GM12875 (cell line): ENCODE results near the gene EVPLL.
"Not testable (repeated sequence)": the region's sequence is repeated elsewhere in the genome, so short reads cannot be mapped to it uniquely, and the experiment has no call there.

Source experiments
- H3K4me3 ChIP-seq: one replicate; pipeline ENCODE4 v1.5.1; 2011; ENCODE audit warnings: low read depth, low read length, control low read depth
- CTCF ChIP-seq: IDR thresholded peaks from 2 replicates; pipeline ENCODE4 v1.5.1; 2011; ENCODE audit warnings: low read depth, mild to moderate bottlenecking, control low read depth, inconsistent platforms, low read length, moderate library complexity, borderline replicate concordance; ENCODE audit not compliant: insufficient read depth

The EVPLL gene

DNA sequence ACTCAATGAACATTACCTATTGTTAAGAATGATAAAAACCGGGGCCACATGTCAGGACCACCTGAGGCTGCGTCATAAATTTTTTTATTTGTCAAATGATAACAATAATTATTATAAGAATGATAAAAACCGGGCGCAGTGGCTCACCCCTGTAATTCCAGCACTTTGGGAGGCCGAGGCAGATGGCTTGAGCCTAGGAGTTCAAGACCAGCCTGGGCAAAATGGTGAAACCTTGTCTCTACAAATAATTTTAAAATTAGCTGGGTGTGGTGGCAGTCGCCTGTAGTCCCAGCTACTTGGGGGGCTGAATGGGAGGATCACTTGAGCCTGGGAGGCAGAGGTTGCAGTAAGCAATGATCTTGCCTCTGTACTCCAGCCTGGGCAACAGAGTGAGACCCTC is 13.4 kb upstream of the EVPLL start:
- H3K4me3 ChIP-seq = no peak overlapping the region
- TF ChIP-seq CTCF = no peak

GRCh38 chr17:18368946-18369345 is 8.6 kb upstream of the EVPLL start:
- no peak for TF ChIP-seq CTCF

GRCh38 chr17:18370761-18371160 is 6.8 kb upstream of the EVPLL start:
- TF ChIP-seq CTCF = no peak
- H3K4me3 ChIP-seq = no peak overlapping the region

More at GRCh38 chr17:18368946-18369345, 8.6 kb upstream of the EVPLL start:
- no peak overlapping the region for H3K4me3 ChIP-seq

DNA sequence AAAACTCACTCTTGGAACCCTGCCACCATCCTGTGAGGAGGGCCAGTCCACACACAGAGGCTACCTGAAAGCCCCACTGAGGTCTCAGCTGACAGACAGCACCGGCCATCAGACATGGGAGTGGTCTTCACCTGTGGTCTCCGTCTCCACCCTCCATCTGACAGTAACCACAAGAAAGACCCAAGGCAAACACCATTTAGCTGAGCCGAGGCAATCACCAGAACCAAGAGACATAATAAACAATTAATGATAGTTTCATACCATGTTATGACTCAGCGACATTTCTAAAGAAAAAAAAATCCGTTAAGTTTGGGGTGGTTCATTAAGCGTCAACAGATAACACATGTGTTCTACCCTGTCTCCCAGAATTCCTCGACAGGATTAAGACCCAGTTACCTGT is 6.1 kb upstream of the EVPLL start:
- no peak for TF ChIP-seq CTCF
- H3K4me3 ChIP-seq = no peak overlapping the region

- H3K4me3 ChIP-seq = not testable (repeated sequence)
Observed at GRCh38 chr17:18373181-18373580, 4.4 kb upstream of the EVPLL start.

GRCh38 chr17:18374216-18374615 is 3.4 kb upstream of the EVPLL start:
- no peak for TF ChIP-seq CTCF
- H3K4me3 ChIP-seq = no peak overlapping the region

DNA sequence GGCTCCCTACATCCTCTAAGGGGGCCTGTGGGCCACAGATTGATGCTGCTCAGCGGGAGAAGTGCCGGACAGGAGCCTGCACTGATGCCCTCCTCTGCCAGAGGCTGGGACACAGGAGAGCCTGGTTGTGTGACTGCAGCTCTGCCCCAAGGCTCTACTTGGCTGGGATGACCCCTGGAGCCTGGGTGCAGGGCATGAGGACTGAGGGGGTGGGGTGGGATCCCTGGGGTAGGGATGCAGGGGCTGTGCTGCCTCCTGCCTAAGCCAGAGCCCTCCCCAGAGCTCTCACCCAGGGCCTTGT is 577 bp downstream of the EVPLL start:
- H3K4me3 ChIP-seq = no peak overlapping the region
- TF ChIP-seq CTCF = no peak

GRCh38 chr17:18378614-18379013 is 1.0 kb downstream of the EVPLL start:
- not testable (repeated sequence) for H3K4me3 ChIP-seq
